SK-N-SH (cell line): ENCODE measurements around the gene PDGFC. TPM values are rescaled to one million over a fixed set of nuclear protein-coding genes. Genes with fewer than 3 reads are reported as not detected.

Source experiments
- CTCF ChIA-PET: fragments of 300-600, 350-600 bp; formaldehyde crosslinking; extraction: SDS; loops from one replicate; lab custom pipeline; 2021; lab: Yijun Ruan, JAX
- POLR2A ChIA-PET: fragments of 350-600 bp; sonication (Branson Sonifier 250); formaldehyde crosslinking; extraction: SDS; loops from one replicate; lab custom pipeline; 2020; ENCODE audit warnings: antibody characterized with exemption, inconsistent platforms; lab: Yijun Ruan, JAX
- DNase-seq: peaks from one replicate; pipeline ENCODE4 v3.0.0; 2012
- H2AFZ ChIP-seq: fragments of 200-600 bp; sonication (generic); 2 replicates; pipeline ENCODE4 v1.8.1; 2016; ENCODE audit warnings: antibody characterized with exemption, mild to moderate bottlenecking, low read depth
- H3F3A ChIP-seq: fragments of 200-600 bp; sonication (generic); replicated peaks from 2 replicates; pipeline ENCODE3; 2016; ENCODE audit warnings: antibody characterized with exemption, mild to moderate bottlenecking; ENCODE audit not compliant: insufficient read depth
- H3K27ac ChIP-seq, 2 experiments: fragments of 200-500 bp in 1 of 2; fragments of 200-600 bp in 1 of 2; sonication (Bioruptor generic) in 1 of 2; sonication (generic), shearing (Covaris generic) in 1 of 2; 2 replicates each; pipeline versions ENCODE4 v1.5.1 to v1.6.1; 2014 to 2016; ENCODE audit warnings: low read depth in 2 of 2, inconsistent platforms in 1 of 2, low read length in 1 of 2, mild to moderate bottlenecking in 1 of 2, mixed read lengths in 1 of 2
- H3K27me3 ChIP-seq: fragments of 200-600 bp; sonication (generic), shearing (Covaris generic); 2 replicates; pipeline ENCODE4 v1.6.1; 2016; ENCODE audit warnings: mixed run types; ENCODE audit not compliant: insufficient read depth
- H3K36me3 ChIP-seq, 2 experiments: fragments of 200-500 bp in 1 of 2; fragments of 200-600 bp in 1 of 2; sonication (Bioruptor generic) in 1 of 2; sonication (generic) in 1 of 2; replicated peaks in 1 of 2; 2 replicates each; pipeline versions ENCODE3 to v1.5.1; 2014 to 2016; ENCODE audit warnings: low read length in 1 of 2, mild to moderate bottlenecking in 1 of 2; ENCODE audit not compliant: insufficient read depth in 2 of 2, control insufficient read depth in 1 of 2
- H3K4me1 ChIP-seq, 2 experiments: fragments of 200-500 bp in 1 of 2; fragments of 200-600 bp in 1 of 2; sonication (Bioruptor generic) in 1 of 2; sonication (generic), shearing (Covaris generic) in 1 of 2; 2 replicates each; pipeline versions ENCODE4 v1.5.1 to v1.6.1; 2014 to 2016; ENCODE audit warnings: low read depth in 1 of 2, low read length in 1 of 2, mixed run types in 1 of 2; ENCODE audit not compliant: insufficient read depth in 2 of 2, control insufficient read depth in 1 of 2
- H3K4me2 ChIP-seq: fragments of 200-600 bp; sonication (generic), shearing (Covaris generic); 2 replicates; pipeline ENCODE4 v1.6.1; 2017; ENCODE audit warnings: mixed run types
- H3K4me3 ChIP-seq, 2 experiments: fragments of 200-500 bp in 1 of 2; fragments of 200-600 bp in 1 of 2; sonication (Bioruptor generic) in 1 of 2; sonication (generic), shearing (Covaris generic) in 1 of 2; 2 replicates each; pipeline versions ENCODE4 v1.5.1 to v1.8.1; 2014 to 2016; ENCODE audit warnings: low read depth in 2 of 2, inconsistent platforms in 1 of 2, low read length in 1 of 2, mild to moderate bottlenecking in 1 of 2, mixed read lengths in 1 of 2, moderate library complexity in 1 of 2
- H3K79me2 ChIP-seq: fragments of 200-600 bp; sonication (generic); 2 replicates; pipeline ENCODE4 v1.8.1; 2017; ENCODE audit warnings: mild to moderate bottlenecking; ENCODE audit not compliant: insufficient read depth
- H3K9ac ChIP-seq: fragments of 200-600 bp; sonication (generic); 2 replicates; pipeline ENCODE4 v1.6.1; 2017; ENCODE audit warnings: mixed run types
- H3K9me2 ChIP-seq: fragments of 200-600 bp; sonication (generic); 2 replicates; pipeline ENCODE4 v1.6.1; 2017; ENCODE audit warnings: mixed run types
- H3K9me3 ChIP-seq: fragments of 200-600 bp; sonication (generic); 2 replicates; pipeline ENCODE4 v1.6.1; 2017; ENCODE audit warnings: mixed run types, mild to moderate bottlenecking, moderate library complexity
- H4K20me1 ChIP-seq: fragments of 200-600 bp; sonication (generic); 2 replicates; pipeline ENCODE4 v1.6.1; 2017; ENCODE audit warnings: mild to moderate bottlenecking, mixed run types; ENCODE audit not compliant: insufficient read depth
- ELF1 ChIP-seq: IDR thresholded peaks from 2 replicates; pipeline ENCODE4 v1.4.0; 2012
- EP300 ChIP-seq, 2 experiments: IDR thresholded peaks; 2 replicates each; pipeline versions ENCODE4 v1.4.0 to v1.6.1; 2012; ENCODE audit warnings: borderline replicate concordance in 1 of 2, low read depth in 1 of 2, low read length in 1 of 2
- SMC3 ChIP-seq: IDR thresholded peaks from 2 replicates; pipeline ENCODE4 v1.6.1; 2012; ENCODE audit warnings: low read depth, low read length, improper control_type of control experiment
- WGBS: methylation state at CpG from one replicate; pipeline ENCODE4 v1.1.6; 2017; ENCODE audit warnings: low lambda C conversion rate; 5-methylcytosine and 5-hydroxymethylcytosine counted together
- polyA plus RNA-seq, 3 experiments: library from polyadenylated mRNA; depleted of rRNA; stranded (reverse); fragments of >200 nt; gene quantifications; 2 replicates each; pipeline ENCODE4 v1.2.3, GENCODE V29; 2012
- TF ChIP-seq, protein P1 (sequence below): IDR thresholded peaks from 2 replicates; pipeline ENCODE4; 2012
- TF ChIP-seq, protein P2 (sequence below): IDR thresholded peaks from 2 replicates; pipeline ENCODE4 v1.4.0; 2012; ENCODE audit warnings: low read depth, borderline replicate concordance

Gene PDGFC
- polyA plus RNA-seq, 1 of the 3 experiments (the other 2 are of a cell fraction): 29.8 TPM

DNA sequence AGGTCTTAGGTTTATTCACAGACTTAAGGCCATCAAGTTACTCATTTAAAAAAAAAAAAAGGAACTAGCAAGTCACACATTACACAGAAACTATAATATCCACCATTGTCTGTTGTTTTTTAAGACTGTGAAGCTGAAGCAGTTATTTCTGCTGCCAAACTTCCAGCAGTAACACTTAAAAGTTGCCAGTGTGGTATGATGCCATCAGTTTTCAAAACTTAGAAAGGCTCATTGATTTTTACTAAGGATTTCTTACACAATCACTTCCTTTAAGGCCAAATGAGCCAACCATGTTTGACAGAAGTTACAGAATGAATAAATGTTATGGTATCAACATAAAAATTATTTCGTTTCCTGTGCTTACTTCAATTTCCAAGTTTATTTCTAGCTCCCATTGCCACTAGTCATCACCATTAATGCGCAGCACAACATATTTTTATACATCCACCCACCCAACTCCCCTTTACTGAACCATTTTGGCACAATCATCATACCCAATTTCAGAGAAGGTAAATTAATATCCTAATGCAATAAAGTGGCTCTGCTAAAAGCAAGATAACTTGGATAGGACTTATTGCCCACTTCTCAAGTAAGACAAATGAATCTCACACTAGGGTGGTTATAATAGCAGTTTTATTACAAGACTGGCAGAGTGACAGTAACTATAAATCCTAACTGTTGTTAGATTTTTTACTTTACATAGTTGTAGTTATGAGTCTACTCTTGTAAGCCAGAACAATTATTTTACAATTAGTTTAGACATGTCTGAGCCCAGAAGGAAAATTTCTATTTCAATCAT is 13.1 kb downstream of the PDGFC start:
- Histone ChIP-seq H4K20me1 (no peaks in the 10 kb centered on the region), H3K27ac (peak overlapping the region; percentile 49 to 55; a peak in 3 of 4 replicates), H3K9me2 (no peaks in the 10 kb centered on the region), H3K79me2 (peaks cover 100% of the 10 kb centered on the region), H3K4me1 (peaks cover 0 to 71% of the 10 kb centered on the region in 2 experiments), H3K4me3 (no peak overlapping the region), H3K27me3 (no peaks in the 10 kb centered on the region), H3K9me3 (no peaks in the 10 kb centered on the region), H3K9ac (0 out of 2 replicates have a peak overlapping the region, but pooled peaks have one; percentile 2), H3F3A (peaks cover 7% of the 10 kb centered on the region), H2AFZ (no peak overlapping the region), H3K36me3 (no peaks in the 10 kb centered on the region), H3K4me2 (peak overlapping the region; percentile 11; the same call in 1 of the 2 replicates)
- TF ChIP-seq, protein P1, sequence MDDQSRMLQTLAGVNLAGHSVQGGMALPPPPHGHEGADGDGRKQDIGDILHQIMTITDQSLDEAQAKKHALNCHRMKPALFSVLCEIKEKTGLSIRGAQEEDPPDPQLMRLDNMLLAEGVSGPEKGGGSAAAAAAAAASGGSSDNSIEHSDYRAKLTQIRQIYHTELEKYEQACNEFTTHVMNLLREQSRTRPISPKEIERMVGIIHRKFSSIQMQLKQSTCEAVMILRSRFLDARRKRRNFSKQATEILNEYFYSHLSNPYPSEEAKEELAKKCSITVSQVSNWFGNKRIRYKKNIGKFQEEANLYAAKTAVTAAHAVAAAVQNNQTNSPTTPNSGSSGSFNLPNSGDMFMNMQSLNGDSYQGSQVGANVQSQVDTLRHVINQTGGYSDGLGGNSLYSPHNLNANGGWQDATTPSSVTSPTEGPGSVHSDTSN: peak; percentile 31; the same call in 1 of the 2 replicates
- TF ChIP-seq ELF1 (no peak), EP300 (IDR thresholded peaks at IDR 0.05; ENCODE audit: borderline replicate concordance in 1 of 2, low read depth in 1 of 2, low read length in 1 of 2) (0 out of 4 replicates have a peak, but pooled peaks of 1 of the 2 experiments have one; percentile 11)
- 75% methylated on average over 2 of the region's 2 CpGs for WGBS
- CTCF ChIA-PET: interaction anchor here (4.4 kb wide), 1 partner anchor 11 kb away, joined by 23 read pairs; the partner anchor contains the start of gene PDGFC
- POLR2A ChIA-PET: no interaction called here
- no peak for DNase-seq

DNA sequence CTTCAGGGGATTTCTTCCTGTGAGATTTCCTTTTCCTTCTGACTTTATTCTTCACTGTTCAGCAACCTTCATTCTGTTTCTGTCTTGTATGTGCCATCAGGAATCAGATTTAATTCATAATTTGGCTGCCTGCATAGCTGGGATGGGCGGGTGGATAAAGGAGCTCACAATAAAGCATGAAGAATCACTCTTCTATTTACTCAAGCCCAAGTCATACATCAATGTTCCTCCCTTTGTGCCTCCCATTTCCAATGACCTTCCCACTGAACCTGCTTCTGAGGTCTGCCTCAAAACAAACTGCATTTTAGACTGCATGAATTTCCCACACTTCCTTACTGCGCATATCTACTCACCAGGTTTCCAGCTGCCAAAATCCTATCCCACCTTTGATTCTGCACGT is 14.0 kb downstream of the PDGFC start:
- H3K4me2 ChIP-seq: peak overlapping the region; percentile 11; the same call in 1 of the 2 replicates
- CTCF ChIA-PET: no interaction called here
- TF ChIP-seq, protein P2, sequence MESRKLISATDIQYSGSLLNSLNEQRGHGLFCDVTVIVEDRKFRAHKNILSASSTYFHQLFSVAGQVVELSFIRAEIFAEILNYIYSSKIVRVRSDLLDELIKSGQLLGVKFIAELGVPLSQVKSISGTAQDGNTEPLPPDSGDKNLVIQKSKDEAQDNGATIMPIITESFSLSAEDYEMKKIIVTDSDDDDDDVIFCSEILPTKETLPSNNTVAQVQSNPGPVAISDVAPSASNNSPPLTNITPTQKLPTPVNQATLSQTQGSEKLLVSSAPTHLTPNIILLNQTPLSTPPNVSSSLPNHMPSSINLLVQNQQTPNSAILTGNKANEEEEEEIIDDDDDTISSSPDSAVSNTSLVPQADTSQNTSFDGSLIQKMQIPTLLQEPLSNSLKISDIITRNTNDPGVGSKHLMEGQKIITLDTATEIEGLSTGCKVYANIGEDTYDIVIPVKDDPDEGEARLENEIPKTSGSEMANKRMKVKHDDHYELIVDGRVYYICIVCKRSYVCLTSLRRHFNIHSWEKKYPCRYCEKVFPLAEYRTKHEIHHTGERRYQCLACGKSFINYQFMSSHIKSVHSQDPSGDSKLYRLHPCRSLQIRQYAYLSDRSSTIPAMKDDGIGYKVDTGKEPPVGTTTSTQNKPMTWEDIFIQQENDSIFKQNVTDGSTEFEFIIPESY: no peak
- TF ChIP-seq SMC3: no peak
- TF ChIP-seq, all 33 proteins: peak for 0

More for the DNA sequence above, 14.0 kb downstream of the PDGFC start:
- H3K4me1 ChIP-seq: peaks cover 0 to 64% of the 10 kb centered on the region in 2 experiments; a peak in 3 of 4 replicates
- DNase-seq: no peak
- POLR2A ChIA-PET: no interaction called here
- no peaks in the 10 kb centered on the region for H3K9me3 ChIP-seq
- no peaks in the 10 kb centered on the region for H4K20me1 ChIP-seq
- H3K9me2 ChIP-seq: no peaks in the 10 kb centered on the region
- no peak overlapping the region for H3K4me3 ChIP-seq
- no peak overlapping the region for H3K9ac ChIP-seq
- peaks cover 7% of the 10 kb centered on the region for H3F3A ChIP-seq
- H2AFZ ChIP-seq: no peak overlapping the region
- 77% methylated on average over 3 of the region's 3 CpGs for WGBS
- H3K27ac ChIP-seq: peak overlapping the region in 1 of 2 experiments; percentile 49; a peak in 2 of 4 replicates
- peaks cover 100% of the 10 kb centered on the region for H3K79me2 ChIP-seq
- no peaks in the 10 kb centered on the region for H3K36me3 ChIP-seq
- H3K27me3 ChIP-seq: no peaks in the 10 kb centered on the region
